SHP77 treated with DMSO at 0.1 percent for 48 hours (cell line): ENCODE data around the gene RAPH1.

Experiments used
- DNase-seq: peaks from one replicate; lab custom pipeline; 2025; lab: John Stamatoyannopoulos, UW

The RAPH1 gene, protein sequence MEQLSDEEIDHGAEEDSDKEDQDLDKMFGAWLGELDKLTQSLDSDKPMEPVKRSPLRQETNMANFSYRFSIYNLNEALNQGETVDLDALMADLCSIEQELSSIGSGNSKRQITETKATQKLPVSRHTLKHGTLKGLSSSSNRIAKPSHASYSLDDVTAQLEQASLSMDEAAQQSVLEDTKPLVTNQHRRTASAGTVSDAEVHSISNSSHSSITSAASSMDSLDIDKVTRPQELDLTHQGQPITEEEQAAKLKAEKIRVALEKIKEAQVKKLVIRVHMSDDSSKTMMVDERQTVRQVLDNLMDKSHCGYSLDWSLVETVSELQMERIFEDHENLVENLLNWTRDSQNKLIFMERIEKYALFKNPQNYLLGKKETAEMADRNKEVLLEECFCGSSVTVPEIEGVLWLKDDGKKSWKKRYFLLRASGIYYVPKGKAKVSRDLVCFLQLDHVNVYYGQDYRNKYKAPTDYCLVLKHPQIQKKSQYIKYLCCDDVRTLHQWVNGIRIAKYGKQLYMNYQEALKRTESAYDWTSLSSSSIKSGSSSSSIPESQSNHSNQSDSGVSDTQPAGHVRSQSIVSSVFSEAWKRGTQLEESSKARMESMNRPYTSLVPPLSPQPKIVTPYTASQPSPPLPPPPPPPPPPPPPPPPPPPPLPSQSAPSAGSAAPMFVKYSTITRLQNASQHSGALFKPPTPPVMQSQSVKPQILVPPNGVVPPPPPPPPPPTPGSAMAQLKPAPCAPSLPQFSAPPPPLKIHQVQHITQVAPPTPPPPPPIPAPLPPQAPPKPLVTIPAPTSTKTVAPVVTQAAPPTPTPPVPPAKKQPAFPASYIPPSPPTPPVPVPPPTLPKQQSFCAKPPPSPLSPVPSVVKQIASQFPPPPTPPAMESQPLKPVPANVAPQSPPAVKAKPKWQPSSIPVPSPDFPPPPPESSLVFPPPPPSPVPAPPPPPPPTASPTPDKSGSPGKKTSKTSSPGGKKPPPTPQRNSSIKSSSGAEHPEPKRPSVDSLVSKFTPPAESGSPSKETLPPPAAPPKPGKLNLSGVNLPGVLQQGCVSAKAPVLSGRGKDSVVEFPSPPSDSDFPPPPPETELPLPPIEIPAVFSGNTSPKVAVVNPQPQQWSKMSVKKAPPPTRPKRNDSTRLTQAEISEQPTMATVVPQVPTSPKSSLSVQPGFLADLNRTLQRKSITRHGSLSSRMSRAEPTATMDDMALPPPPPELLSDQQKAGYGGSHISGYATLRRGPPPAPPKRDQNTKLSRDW

DNA sequence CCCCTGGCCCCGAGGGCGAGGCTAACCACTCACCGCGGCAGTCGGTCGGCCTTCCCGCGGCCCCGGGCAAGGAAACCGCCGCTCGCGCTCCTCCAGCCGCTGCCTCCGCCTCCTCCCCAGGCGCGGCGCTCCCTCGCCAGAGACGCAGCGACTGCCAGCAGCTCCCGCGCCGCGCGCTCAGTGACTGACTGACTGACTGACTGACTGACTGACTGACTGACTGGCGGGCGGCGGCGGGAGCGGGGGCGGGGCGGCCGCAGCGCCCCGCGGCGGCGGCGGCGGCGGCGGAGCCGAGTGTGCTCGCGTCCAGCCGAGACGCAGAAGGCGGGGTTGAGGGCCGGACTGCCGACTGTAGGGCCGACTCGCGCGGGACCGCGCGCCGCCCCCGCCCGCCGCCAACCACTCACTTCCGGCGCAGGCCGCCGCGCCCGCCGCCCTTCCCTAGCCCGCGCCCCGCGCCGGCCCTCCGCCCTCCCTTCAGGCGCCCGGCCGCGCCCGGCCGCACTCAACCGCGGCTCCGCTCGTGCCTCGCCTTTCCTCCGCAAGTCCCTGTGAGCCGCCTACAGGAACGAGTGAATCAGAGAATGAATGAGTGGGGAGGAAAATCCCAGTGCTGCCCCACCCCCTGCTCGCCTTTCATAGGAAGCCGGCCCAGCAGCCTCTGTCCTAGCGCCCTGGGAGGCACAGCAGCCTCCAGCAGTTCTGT lies at the start of gene RAPH1:
Gene RAPH1, minus strand, starts transcription at position 224 of the 706 bp plus-strand sequence. CDS start 39,948 bp downstream, outside the sequence.
- DNase-seq: peak; percentile 91

DNA sequence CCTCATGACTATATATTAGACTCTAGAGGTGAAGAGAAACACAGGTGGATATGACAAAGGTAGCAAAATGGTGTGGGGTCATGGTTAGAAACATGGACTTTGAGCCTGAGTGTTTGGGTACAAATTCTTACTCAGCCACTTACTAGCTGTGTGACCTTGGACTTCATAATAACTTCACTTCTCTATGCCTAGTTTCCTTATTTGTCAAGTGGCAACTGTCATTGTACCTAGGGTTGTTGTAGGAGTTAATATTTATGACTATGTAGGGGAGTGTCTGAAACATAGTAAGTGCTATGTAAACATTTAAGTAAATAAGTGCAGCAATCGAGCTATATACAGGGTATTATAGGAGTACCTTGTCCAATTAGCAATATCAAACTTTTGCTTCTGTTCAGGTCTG lies 49.7 kb upstream of the RAPH1 start:
- DNase-seq: no peak

GRCh38 chr2:203583701-203584100 lies 48.6 kb upstream of the RAPH1 start:
- DNase-seq: no peak

DNA sequence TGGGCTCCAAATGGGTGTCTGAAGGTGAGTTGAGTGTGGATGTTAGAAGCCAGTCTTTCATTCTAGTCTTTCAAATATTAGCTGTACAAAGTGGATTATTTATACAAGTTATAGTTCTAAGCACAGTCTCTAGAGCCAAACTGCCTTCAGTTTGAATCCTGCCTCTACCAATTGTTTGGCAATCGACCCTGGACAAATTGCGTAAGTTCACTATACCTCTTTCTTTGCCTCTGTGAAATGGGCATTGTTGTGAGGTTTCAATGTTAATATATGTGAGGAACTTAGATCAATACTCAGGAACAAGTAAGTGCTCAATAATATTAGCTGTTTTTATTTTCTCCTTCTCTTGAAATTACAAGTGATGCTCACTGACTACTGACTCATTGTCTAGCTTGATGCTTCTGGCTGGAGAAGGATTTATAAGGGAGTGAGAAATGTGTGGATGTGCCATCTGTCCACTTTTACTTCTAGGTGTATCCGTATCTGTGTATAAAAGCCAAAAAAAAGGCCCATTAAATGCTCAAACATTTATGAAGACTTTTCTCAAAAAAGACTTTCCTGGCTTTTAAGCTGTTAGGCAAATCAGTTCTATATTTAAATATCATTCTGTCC lies 48.1 kb upstream of the RAPH1 start:
- DNase-seq: no peak

DNA sequence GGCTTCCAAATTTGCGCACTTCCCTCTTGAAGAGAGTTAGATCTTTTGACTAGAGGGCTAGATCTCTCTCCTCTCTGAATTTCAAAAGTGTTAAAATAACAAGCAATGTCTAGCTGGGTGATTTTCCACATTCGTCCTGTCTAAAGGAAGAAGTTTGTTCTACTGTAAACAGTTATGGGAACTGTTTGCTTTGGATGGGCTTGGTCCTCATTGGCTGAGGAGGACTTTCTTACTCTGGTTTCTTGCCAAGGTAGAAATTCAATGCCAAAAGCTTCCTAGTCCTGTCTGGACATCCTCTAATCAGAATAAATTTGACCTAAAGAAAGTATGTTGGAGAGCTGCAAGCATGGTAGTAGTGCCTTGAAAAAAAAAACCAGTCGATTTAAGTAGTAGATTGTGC lies 47.4 kb upstream of the RAPH1 start:
- no peak for DNase-seq

DNA sequence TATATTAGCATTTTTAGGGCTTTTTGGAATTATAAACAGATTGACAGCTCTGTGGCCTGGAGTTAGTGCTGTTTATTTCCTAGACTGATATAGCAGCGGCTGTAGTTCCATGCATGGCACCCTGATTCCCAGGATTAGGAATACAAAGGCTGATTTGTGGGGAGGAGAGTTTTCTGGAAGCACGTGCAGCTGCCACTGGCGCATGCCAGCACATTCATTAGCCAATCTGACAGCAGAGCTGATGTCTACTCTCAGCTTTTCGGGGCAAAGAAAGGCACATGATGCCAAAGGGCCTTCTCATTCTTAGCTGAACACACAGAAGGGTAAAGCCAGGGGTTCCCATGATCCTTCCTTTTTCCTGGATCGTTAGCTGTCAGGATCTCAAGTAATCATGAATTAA lies 45.7 kb upstream of the RAPH1 start:
- no peak for DNase-seq

- no peak for DNase-seq
These were observed 44.6 kb upstream of the RAPH1 start for GRCh38 chr2:203579730-203580129.

DNA sequence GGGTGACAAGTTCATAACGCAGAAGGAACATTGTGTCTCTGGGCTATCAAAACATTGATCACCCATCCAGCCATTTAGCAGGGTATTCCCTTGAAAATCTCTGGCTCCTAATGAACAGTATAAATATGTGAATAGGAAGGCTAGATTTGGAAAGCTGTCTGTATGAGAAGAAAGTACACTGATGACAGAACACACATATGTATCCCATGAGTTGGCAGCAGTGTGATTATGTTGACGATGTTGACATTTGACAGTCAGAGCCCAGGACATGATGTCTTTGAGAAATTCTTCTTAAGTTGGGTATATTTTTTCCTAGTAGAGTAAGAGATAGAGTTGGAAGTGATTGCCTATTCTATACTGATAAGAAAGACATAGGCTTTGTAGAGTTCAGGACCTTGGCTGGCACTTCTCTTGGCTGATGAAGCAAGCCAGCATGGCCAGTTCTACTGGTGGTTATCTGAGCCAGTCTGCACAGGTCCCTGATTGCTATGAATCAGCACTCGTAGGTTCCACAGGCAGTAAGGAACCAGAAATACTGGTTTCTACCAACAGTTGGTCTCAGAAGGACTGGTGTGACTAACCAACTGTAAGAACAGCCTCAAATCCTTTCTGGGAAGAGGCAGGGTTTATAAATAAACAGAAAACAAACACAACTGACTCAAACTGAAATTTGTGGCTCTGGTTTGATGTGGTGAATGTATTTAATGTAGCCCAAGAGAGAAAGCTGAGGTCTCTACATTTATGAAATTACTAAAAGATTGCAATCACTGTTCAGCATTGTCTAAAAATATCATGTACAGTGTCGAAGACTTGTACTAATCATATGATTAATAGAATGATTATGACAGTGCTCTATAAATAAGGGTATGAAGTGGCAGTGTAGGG lies 43.9 kb upstream of the RAPH1 start:
- DNase-seq: no peak

- DNase-seq: no peak
These were observed 39.7 kb upstream of the RAPH1 start for GRCh38 chr2:203574824-203575223.

DNA sequence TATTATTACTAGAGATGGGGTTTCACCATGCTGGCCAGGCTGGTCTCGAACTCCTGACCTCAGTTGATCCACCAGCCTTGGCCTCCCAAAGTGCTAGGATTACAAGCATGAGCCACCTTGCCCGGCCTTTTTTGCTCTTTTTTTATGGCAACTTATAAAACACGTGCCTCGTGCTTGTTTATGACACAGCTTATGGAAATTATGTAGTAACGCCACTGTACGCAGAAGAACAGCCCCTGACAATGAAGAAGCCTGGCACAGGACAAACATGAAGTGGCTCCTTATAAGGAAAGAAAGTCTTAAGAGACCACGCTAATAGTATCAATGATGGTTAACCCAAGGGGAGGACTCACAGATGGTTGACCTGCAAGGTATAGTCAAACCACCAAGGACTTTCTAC lies 37.2 kb upstream of the RAPH1 start:
- no peak for DNase-seq

- DNase-seq: no peak
These were observed 34.7 kb upstream of the RAPH1 start for GRCh38 chr2:203569677-203570316.

DNA sequence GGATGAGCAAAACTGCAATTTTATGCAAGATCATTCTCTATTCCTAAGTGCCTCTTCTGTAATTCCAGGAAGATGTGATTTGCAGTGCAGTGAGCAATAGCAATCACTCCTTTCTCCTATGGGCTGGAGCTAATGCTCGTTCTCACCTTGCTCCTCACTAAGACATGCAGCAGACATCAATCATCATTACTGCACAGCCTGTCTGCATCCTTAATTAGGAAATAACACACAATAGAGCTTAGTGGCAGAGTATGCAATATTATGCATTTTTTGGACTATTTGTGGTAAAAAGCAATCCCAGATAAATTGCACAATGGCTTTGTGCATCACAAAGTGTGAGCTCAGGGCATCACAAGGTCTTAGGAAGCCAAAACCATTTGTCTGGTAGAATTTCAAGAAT lies 32.6 kb upstream of the RAPH1 start:
- DNase-seq: no peak

GRCh38 chr2:203566161-203566560 lies 31.1 kb upstream of the RAPH1 start:
- DNase-seq: no peak

DNA sequence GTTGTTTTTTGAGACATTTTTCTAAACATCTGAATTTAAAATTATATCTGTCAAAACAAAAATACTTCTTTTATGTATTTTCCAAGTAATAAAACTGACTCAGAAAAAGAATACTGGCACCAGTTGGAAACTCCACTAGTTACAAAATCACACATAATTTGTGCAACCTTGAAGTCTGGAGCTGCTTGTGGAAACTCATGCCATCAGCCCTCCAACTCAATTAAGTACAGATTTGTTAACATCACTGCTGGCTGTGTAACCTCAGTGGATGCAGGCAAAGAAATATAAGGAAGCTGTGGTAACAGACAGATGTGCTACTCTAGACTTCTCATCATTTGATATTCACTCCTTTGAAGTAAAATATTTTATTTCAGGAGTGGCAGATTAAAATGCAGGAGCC lies 30.0 kb upstream of the RAPH1 start:
- DNase-seq: no peak

DNA sequence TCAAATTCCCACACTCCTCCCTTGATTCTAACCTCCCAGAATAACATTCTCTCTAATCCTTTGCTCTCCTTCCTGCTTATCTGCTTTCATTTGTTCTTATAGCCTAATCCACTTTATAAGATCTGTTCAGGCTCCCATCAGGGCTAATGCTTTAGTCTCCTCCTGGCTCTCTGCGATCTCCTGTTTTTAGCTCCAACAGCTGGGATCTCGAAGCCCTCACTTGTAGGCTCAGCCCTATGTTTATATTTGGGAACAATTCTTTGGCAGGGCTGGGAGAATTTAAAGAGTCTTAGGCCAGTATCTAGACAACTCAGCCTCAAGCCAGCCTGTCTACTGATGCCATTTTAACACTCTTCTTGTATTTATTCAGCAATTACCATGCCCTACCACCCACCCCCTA lies 27.2 kb upstream of the RAPH1 start:
- DNase-seq: no peak

GRCh38 chr2:203559641-203560040 lies 24.5 kb upstream of the RAPH1 start:
- DNase-seq: no peak

- no peak for DNase-seq
These were observed 18.7 kb upstream of the RAPH1 start for GRCh38 chr2:203553784-203554183.

DNA sequence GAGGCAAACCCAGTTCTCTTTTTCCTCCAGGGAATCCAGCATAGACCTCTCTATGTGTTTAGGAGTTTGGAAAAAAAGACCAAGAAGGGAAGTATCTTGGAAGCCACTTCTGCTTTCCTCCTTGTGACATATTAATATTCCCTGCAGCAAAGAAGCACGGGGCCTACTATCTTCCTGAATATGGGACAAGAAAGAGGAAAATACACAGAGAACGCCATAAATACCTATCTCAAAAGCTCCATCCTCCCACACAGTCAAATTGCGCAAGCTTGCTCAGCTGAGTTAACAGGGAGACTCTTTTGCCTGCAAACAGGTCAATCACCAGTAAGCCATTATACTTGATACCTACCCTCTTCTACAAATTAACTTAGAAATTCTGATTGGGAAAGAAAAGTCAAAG lies 16.7 kb upstream of the RAPH1 start:
- DNase-seq: no peak

- no peak for DNase-seq
These were observed 15.2 kb upstream of the RAPH1 start for GRCh38 chr2:203550266-203550665.

- DNase-seq: no peak
These were observed 14.3 kb upstream of the RAPH1 start for GRCh38 chr2:203549406-203549805.
